Stimulated activated CD8-positive, alpha-beta memory T cell treated with anti-CD3 and anti-CD28 coated beads, Interleukin-12 subunit alpha, Interleukin-12 subunit beta, amount 100 ng/mL, for 24 hours (primary cell): ENCODE results near the gene SPRR1B.
"Not testable (repeated sequence)": the region's sequence is repeated elsewhere in the genome, so short reads cannot be mapped to it uniquely, and the experiment has no call there.

Source experiments
- DNase-seq: peaks from one replicate; pipeline ENCODE4 v3.0.0-alpha.2; 2020; ENCODE audit errors: extremely low read depth

Gene SPRR1B, protein sequence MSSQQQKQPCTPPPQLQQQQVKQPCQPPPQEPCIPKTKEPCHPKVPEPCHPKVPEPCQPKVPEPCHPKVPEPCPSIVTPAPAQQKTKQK

DNA sequence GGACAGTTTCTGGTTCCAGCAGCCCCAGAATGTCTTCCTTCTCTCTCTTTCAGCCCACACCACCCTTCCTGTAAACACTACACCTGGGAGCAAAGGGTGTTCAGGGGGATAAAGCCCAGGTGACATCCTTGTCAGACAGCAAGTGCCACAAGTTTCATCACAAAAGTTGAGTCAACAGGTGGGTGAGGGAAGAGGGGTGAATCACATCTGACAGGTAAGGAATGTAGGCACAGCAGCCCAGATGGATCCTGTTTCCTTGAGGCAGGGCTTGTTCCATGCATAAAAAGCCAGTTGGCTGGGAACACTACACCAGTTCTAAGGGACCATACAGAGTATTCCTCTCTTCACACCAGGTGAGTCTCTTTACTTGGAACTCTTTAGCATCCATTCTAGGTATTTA, at the start of gene SPRR1B:
TSS of gene SPRR1B (plus strand) at position 309 of the 400 bp plus-strand sequence. CDS start 1,143 bp downstream, outside the sequence.
- no peak for DNase-seq

DNA sequence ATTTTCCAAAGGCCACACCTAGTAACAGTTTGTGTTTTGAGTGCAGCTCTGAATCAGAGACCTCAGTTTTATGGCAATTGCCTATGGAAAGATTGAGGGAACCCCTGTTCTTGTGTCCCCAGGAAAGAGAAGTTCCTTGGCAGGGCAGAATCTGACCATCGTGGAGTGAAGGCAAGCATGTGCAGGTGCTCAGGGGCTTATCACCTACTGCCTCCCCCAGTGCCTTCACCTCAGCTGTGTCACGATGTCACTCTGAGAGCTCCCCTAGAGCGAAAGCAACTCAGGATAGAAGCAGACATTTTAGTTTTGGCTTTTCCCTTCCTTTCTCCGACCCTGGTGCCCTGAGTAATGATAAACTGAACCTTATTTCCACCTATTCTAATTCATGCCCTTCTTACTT, 48.9 kb upstream of the SPRR1B start:
- DNase-seq: no peak

DNA sequence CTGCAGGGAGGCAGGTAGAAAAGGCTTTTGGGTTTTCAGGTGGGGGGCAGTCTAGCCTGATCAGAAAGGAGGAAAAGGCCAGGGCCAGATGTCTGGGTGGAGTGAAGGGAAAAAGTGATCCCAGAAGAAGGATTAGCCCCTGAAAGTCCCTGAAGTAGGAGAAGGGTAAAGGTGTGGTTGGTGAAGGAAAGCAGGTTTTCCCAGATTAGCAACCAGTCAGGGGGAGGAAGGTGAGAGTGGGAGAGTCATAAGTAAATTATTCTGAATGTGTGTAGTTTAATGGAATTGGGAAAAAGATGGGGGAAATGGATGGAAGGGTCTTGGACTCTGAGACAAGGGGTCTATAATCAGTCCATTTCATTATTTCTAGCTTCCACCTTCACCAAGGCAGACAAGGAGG, 47.8 kb upstream of the SPRR1B start:
- no peak for DNase-seq

DNA sequence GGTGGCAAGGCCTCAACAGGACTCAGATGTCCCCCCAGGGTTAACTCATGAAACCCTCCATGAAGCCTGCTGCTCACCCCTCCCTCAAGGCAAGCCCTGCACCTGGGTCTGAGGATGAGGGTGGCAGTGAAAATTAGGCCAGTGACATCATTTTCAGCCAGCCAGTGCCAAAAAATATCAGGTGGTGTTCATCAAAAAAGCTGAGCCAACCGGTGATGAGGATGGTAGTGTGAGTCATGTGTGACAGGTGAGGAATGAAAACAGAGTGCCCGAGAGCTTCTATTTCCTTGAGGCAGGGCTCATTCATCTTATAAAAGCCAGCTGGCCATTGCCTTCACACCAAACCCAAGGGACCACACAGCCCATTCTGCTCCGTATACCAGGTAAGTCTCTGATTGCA, 47.3 kb upstream of the SPRR1B start, which contains the start of gene SPRR1A:
TSS of gene SPRR1A (plus strand) at position 339 of the 400 bp plus-strand sequence. CDS start 1,150 bp downstream, outside the sequence.
- DNase-seq: no peak

DNA sequence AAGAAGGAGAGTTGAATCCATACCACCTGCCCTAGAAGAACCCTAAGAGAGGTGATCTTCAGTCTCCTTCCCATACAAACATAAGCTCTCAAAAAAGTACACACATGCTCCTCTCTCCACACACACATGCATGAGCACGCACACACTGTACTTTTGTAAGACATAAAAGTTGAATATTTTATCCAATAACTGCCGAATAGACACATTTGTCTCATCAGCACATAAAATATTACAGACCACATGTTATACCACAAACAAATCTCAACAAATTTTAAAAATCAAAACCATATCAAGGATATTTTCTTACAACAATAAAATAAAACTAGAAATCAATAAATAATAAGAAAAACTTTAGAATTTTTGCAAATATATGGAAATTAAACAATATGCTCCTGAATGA, 44.4 kb upstream of the SPRR1B start:
- DNase-seq: no peak

DNA sequence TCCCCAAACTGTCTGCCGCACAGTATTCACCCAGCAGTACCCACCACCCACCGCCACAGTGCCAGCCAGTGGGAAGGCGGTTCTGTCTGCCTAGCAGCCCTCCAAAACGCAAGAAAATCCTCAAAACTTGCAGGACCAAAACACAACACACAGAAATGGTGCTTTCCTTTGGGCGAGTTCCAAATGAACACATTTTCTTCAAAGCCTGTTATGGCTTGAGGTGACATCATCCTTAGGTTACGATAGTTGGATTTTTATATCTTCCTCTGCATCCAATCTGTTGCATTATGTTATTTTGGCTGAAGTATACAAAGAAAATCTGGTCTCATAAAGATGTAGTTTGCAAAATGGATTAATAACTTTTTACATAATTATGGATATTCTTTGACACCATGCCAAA, 37.8 kb upstream of the SPRR1B start:
- no peak for DNase-seq

DNA sequence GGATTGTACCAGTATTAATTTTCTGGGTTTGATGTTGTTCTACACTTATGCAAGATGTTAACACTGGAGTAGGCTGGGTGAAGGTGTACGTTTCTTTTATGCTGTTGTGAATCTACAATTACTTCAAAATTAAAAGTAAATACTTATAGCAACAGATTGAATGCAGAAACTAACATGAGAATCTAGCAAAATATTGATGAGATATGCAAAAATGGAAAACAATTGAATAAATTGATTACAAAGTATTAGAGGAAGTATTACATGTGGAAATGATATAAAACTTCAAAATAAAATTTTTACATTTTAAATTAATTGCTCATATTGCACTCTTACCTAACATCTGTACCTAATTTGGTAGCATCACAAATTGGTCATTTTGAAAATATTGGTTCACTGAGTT, 35.2 kb upstream of the SPRR1B start:
- no peak for DNase-seq

DNA sequence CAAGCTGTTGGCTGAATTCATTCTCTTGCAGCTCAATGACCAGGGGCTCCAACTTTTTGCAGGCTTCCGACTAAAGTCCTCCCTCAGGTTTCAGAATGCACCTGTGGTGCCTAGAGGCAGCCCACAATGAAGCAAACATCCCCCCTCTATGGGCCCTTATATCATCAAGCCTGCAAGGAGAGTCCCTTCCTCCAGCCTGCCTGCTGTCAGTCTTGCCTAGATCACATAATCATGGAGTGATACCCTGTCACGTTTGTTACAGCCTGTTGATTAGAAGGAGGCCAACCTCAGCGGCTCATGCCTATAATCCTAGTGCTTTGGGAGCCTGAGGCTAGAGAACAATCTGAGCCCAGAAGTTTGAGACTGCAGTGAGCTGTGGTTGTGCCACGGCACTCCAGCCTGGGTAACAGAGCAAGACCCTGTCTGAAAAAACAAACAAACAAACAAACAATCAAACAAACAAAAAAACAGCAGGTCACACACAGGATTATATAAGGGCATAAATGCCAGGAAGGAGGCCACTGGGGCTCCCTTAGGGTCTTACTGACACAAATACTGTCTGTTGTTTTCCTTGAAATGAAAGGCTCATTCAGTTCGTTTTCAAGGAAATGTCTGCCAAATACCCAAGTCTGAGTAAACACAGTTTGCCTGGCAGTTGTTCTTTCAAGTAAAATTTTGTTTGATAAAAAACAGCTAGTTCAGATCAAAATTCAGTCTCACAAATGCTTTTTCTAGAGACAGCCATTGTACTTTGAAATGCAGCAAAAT, 34.2 kb upstream of the SPRR1B start:
- DNase-seq: no peak

DNA sequence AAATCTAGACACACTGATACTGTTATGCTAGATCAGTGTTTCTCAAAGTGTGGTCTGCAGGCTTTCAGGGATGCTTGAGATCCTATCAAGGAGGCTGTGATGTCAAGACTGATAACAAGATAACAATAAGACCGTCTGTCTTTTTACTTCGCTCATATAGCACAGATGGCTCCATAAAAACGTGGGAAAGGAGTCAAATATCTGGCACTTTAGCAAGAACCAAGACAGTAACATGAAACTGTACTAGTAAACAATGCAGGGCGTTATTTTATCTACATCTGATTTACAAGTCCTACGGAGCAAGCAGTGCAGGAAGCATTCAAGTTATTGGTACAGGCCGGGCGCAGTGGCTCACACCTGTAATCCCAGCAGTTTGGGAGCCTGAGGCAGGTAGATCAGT, 33.1 kb upstream of the SPRR1B start:
- no peak for DNase-seq

DNA sequence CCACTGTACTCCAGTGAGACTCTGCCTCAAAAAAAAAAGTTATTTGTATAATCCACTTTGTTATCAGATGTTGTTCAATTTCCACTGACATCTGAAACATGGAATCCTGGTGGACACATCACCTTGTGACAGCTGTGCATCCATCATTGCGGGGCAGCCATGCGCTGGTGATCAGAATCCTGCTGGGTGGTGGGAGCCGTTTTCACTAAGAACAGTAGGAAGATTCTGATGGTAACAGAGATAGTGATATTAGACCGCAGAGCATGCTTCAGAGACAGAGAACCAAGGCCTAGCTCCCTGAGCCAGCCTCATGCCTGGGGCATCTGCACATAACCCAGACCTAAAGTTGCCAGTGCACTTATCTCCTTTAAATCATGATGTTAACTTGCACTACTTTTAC, 32.5 kb upstream of the SPRR1B start:
- DNase-seq: no peak

DNA sequence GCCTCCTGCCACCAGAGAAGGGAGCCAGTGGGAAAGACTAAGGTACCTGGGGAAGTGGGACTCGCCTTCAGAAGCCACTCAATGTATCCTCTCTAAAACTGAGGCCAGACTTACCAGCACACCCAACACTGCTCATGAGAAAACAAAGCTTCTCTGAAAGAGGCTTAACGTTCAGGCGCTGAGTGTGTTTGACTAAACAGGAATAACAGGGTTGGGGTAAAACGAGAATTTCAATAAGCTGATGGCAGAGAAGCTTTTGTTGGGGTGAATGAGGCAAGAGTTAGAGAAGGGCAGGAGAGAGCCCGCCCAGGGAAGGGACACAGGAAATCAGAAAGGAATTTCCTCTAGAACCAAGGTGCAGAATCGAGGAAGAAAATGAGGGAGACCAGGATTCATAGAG, 31.2 kb upstream of the SPRR1B start:
- DNase-seq: no peak

DNA sequence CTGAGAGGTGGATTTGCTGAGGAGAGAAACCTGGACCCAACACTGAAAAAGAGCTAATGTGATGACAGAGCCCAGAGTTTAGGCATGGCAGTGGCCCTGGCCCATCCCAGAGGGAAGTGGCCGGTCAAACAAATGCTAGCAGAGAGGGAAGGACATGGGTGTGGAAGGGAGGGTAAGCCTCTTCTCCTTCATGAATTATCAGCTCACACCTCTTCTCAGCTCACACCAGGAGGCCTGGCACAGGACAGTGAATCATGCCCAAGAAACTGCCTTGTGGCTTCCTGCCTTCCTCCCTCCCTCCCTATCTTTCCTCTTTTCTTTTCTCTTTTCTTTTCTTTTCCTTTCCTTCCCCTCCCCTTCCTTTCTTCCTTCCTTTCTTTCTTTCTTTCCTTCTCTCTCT, 30.7 kb upstream of the SPRR1B start:
- DNase-seq: no peak

DNA sequence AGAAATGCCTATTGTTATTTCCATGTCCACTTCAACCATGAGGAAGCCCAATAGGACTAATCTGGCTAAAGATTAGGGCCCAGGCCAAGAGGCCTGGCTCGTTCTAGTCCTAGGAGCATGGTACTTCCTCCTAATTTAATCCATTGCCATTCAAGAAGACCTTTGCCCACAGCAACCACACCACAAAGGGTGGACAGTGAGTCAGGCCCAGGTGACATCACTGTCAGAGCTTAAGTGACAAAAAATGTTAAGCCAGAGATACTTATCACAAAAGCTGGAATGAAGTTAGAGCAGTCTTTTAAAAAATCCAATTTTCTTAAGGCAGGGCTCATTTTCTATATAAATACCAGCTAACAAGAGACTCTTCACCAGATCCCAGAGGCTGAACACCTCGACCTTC, 29.6 kb upstream of the SPRR1B start, which contains the start of gene SPRR3:
TSS of gene SPRR3 (plus strand) at position 368 of the 400 bp plus-strand sequence. CDS start 1,272 bp downstream, outside the sequence.
- no peak for DNase-seq

DNA sequence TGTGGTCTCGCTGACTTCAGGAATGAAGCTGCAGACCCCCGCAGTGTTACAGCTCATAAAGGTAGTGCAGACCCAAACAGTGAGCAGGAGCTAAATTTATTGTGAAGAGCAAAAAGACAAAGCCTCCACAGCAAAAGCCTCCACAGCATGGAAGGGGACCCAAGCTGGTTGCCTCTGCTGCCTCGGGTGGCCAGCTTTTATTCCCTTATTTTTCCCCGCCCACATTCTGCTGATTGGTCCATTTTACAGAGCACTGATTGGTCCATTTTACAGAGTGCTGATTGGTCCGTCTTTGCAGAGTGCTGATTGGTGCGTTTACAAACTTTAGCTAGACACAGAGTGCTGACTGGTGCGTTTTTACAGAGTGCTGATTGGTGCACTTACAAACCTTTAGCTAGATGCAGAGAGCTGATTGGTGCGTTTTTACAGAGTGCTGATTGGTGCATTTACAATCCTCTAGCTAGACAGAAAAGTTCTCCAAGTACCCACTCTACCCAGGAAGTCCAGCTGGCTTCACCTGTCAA, 19.7 kb upstream of the SPRR1B start:
- not testable (repeated sequence) for DNase-seq

DNA sequence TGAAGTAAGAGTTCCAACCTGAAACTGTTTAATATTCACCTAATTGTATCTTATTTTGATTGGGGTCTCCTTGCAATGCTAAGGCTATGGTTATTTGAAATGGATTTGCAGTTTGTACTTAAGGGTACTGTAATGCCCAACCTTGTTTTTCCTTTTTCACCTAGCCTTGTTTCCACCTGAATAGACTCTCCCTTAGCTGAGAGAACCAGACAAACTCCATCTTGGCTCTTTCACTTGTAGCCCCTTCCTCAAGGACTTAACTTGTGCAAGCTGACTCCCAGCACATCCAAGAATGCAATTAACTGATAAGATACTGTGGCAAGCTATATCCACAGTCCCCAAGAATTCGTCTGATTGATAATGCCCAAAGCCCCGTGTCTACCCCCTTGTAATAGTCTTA, 9.2 kb upstream of the SPRR1B start:
- not testable (repeated sequence) for DNase-seq

DNA sequence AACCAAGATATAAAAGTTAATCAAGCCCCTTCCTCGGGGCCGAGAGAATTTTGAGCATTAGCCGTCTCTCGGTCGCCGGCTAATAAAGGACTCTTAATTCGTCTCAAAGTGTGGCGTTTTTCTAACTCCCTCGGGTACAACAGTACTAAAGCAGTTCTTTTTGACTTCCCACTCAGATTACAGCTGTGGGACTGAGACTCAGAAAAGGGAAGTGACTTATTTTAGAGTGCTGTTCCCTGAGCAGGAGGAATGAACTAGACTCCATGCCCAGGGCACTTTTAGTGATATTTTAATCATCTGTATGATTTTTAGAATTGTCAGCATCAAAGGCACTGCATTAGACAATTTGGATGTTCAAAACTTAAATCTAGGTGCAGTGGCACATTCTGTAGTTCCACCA, 8.7 kb upstream of the SPRR1B start:
- not testable (repeated sequence) for DNase-seq

DNA sequence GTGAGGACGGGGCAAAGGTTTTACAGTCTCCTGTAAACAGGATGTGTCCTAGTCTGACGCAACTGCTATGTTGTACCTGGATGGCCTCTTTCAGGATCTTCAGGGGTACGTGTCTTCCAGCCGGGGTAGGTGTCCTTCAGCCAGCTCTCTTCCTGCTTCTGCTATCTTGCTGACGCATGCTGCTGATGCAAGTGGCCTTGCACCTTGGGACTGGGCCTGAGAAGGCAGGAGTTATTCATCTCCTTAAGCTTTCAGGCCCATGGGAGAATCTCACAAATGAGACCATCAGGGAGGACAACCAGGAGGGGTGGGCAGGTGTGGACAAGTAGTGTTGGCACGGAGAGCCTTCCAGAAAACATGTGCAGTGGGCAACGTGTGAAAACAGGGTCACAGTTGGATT, 7.9 kb upstream of the SPRR1B start:
- DNase-seq: no peak

DNA sequence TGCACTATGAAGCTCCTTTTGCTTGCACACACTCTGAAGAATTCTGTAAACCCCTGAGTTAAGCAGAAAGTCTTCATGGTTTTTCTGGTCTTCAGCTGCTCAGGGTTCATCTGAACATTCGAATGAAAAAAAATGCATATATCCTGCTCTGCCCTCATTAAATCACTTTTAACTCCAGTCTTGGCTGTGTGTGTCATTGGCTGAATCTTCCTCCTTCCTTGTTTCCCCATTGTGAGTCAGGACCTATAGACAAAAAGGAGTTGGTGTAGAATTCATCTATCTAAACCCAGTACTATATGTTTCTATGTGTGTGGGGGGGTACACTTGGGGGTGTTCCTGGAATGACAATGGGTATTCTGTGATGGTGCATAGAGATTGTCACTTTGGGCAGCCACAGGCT, 6.6 kb upstream of the SPRR1B start:
- DNase-seq: no peak

DNA sequence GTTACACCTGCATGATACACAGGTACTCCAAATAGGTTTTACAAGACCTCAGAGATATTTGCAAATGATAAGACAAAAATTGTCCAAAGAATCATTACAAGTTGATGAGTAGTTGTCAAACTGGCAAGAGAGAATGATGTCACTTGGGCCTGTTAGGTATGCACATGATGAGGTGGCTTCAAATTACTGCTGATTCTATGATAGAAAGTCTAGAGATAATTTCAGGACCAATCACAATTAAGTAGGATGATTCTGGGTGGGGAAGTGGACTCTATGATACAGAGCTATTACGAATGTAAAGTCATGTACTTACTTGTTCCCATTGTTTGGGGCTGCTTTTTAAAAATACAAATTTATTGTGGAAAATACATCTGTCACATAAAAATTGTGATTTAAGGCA, 5.2 kb upstream of the SPRR1B start:
- no peak for DNase-seq

DNA sequence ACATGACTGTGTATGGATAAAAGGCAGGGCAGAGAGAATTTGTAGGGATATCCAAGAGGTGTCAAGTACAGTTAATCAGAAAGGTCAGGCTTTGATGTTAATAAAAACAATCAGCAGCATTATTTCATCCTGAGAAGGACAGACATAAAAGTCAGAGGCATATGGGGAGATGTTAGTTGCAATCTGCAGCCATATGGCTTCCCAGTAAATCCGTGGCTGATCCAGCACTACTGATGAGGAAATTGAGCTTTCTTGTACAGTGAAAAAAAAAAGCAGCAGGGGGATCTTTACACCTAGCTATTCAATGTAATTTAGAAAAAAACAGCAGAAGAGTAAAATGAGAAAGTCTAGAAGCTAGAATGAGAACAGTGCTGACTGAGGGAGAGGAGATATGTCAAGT, 2.2 kb upstream of the SPRR1B start:
- no peak for DNase-seq

DNA sequence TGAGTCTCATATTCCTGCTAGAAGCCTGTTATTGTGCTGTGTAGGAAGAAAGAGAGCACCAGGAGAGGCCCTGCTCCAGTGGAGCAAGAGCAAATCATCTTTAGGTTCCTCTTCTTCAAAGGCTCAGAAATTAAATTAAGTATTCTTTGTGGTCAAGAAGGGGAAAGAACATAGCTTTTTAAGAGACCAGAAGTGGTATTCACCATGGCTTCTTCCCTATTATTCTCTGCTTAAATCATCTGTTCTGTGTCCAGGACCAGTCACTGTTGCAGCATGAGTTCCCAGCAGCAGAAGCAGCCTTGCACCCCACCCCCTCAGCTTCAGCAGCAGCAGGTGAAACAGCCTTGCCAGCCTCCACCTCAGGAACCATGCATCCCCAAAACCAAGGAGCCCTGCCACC, 1.1 kb downstream of the SPRR1B start:
- no peak for DNase-seq

DNA sequence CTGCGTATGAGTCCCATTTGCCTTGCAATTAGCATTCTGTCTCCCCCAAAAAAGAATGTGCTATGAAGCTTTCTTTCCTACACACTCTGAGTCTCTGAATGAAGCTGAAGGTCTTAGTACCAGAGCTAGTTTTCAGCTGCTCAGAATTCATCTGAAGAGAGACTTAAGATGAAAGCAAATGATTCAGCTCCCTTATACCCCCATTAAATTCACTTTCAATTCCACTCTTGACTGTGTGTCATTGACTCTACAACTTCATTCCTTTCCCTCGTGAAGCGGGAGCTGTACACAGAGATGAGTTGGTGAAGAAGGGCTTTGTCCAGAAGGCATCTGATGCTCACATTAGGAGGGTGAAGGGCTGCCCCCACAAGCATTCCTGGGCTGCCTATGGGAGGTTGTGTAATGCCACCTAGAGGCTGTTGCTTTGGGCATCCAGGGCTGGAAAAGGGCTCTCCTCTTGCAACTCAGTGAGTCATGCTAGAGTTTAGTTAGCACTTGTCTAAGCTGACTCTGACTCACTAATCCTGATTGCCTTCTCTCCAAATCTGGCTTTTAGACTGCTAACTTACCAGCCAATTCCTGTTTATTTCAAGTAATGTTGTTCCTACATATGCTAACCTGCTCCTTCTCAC, 1.8 kb downstream of the SPRR1B start:
- DNase-seq: no peak

DNA sequence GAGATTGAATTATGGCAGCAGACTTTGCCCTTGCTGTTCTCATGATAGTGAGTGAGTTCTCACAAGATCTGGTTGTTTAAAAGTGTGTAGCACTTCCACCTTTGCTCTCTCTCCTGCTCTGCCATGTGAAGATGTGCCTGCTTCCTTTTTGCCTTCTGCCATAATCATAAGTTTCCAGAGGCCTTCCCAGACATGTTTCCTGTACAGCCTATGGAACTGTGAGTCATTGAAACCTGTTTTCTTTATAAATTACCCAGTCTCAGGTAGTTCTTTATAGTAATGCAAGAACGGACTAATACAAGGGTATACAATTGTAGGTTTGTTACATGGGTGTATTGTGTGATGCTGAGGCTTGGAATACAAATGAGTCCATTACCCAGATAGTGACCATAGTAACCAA, 4.2 kb downstream of the SPRR1B start:
- no peak for DNase-seq
